KG1 (cell line): Measurements from ENCODE around the gene FZD2.
"Not testable (repeated sequence)": the region's sequence is repeated elsewhere in the genome, so short reads cannot be mapped to it uniquely, and the experiment has no call there.

Experiments used
- DNase-seq: peaks from one replicate; lab custom pipeline; 2025; lab: John Stamatoyannopoulos, UW

Gene FZD2

DNA sequence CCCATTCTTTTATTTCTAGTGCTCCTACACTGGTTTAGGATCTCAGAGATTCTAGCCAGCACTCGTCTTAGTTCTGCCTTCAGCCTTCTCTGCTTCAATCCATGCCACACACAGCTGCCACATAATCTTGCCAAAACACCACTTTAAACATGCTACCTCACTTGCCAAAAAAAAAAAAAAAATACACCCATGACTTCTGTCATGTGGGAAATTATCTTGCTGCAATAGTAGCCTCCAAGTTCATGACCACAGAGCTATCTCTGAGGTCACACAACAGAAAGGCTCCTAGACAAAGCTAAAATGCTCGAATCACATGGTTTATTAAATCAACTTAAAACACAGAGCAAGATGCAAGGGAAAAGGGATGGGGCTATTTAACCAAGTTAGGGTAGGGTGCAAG, 18.1 kb downstream of the FZD2 start:
- no peak for DNase-seq

GRCh38 chr17:44578947-44579346, 21.7 kb downstream of the FZD2 start:
- DNase-seq, result no peak

- no peak for DNase-seq
Measured at GRCh38 chr17:44581868-44582267, 24.6 kb downstream of the FZD2 start.

GRCh38 chr17:44584443-44584842, 27.2 kb downstream of the FZD2 start:
- no peak for DNase-seq

- DNase-seq, result no peak
Measured at GRCh38 chr17:44585315-44585714, 28.0 kb downstream of the FZD2 start.

- DNase-seq, result no peak
Measured at GRCh38 chr17:44587339-44587738, 30.1 kb downstream of the FZD2 start.

DNA sequence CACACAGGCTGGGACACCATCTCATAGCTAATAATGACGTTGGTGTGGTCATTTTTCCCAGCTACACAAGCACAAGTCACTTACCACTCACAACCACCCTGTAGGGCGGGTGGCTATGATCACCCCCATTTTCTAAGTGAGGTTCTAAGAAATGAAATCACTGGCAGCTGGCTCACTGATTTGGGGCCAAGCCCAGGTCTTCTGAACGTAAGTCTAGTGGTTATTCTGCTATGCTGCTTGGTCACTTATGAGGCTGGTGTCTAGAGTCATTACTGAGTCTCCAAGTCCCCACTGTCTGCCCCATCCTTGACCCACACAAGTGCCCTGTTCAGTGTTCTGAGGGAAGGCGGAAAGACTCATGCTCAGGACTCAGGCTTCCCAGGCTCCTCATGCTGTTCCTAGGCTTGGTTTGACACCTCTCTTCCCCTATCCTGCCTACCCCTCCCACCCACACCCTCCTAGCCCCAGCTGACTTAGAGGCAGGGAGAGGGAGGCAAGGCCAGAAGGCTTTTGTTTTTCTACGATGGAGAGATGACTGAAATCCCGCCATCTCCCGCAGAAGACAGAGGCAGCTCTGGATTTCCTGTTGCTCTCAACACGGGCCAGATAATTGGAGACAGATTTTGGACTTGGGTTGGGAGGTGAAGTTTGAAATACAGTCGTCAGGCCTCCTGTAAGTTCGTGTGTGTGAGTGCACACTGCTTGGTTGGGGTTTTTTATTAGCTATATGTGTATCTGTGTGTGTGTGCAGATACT, 32.2 kb downstream of the FZD2 start:
- DNase-seq, result no peak

DNA sequence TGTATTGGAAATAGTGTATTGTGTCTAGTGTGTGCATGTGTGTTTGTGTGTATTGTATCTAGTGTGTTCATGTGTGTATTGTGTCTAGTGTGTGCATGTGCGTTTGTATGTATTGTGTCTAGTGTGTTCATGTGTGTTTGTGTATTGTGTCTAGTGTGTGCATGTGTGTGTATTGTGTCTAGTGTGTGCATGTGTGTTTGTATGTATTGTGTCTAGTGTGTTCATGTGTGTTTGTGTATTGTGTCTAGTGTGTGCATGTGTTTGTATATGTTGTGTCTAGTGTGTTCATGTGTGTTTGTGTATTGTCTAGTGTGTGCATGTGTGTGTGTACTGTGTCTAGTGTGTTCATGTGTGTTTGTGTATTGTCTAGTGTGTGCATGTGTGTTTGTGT, 32.8 kb downstream of the FZD2 start:
- not testable (repeated sequence) for DNase-seq

- not testable (repeated sequence) for DNase-seq
Measured at GRCh38 chr17:44590762-44591161, 33.5 kb downstream of the FZD2 start.

DNA sequence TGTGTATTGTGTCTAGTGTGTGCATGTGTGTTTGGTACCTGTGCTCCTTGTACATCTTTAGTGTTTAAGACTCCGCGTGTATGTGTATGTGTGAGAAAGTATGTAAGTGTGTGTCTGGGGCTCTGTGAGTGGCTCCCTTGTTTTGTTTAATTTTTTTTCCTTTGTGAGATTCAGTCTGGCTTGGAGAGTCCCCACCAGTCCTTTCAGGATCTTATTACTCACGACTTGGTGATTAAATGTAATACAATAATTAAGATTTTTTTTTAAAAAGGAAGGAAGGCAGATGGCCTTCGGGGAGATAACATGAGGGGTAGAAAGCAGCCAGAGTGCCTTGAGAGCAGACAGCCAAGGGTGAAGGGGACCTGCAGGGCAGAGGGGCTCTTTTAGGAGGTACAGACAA, 33.9 kb downstream of the FZD2 start:
- no peak for DNase-seq

DNA sequence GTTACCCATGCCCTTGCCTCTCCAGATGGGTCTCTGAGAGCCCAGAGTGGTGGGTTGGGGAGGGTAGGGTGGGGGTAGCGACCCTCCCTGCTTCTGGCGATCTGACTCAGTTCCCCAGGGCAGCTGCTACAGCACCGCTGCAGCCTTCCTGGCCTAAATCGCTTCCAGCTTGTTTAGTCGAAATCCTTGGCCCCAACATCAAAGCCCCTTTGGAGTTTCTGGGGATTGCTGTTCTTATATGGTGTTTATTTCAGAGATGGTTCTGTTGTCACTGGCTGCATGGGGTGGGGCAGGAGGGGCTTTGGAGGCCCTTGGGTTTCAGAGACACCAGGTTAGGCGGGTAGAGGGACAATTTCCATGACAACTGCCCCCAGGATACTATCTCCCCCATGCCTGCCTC, 35.9 kb downstream of the FZD2 start:
- DNase-seq, result no peak

- DNase-seq, result no peak
Measured at GRCh38 chr17:44595216-44595775, 38.0 kb downstream of the FZD2 start.

DNA sequence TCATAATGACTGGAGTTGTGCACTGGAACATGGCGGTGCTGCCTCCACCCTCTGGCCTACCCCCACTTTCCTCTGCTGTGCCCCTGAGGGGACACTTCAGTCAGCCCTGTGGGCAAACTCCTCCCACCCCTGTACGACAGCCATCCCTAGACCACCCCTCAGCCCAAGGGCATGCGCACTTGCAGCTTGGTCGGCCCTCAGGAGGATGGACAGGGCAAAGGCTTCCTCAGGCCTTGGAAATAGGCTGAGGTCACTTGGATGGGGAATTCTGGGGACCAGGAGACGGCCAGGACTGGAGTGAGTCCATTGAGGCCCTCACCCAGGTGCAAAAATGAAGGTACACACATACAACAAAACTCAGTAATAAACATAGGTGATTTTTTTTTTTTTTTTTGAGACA, 41.0 kb downstream of the FZD2 start:
- DNase-seq, result no peak

GRCh38 chr17:44598932-44599297, 41.6 kb downstream of the FZD2 start:
- no peak for DNase-seq

DNA sequence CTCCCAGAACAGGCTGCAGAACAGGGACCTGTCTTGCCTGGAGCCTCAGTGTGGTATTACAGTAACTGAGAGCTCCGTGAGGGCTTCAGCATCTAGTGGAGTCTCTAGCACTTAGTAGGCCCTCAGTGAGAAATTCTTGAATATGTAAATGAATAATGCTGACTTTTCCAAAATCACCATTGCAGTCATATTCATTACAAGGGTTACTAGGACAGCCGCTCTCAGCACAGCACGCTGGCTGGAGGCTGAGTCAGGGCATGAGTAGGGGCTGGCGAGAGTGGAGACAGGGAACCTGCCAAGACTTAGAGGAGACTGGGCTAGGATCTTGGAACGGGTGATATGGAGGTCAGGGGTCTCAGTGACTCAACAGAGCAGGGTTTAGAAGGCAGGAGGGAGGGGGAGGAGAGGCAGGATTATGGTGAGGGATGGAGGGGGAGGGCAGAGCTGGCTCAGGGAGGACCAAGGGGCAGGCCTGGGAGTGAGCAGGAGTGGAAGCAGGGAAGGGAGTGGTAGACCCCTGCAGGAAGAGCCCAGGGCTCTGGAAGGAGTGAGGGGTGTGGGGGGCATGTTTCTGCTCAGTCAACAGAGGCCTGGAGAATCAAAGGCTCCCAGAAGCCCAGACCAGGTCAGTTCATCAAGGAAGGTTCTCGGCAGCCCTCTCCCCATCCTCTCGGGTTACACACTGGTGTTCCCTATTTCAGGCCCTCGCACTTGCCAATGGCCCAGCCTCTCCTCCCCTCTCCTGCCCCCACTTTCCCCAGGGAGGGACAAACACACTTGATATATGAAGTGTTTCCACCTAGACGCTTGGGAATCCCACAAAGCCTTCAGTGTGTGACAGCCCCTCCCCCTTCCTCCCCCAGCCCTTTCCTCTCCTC, 42.3 kb downstream of the FZD2 start:
- DNase-seq, result no peak

DNA sequence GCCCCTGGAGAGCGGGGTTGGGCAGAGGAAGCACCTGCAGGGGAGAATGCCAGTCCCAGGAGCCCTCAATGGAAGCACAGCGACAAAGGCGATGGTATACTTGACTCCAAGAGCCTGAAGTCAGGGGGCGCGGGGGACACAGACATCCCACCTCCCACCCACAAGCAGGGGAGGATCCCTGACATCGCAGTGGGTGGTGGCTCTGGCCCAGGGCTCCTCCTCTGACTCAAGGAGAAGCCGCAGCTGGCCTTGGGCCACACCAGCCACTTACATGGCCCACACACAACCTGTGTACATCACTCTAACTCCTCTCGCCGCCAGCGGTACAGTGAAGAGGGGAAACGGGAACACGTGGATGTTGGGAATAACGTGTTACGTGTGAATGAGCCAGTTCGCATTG, 44.3 kb downstream of the FZD2 start:
- DNase-seq, result no peak

- no peak for DNase-seq
Measured at GRCh38 chr17:44601973-44602372, 44.7 kb downstream of the FZD2 start.

GRCh38 chr17:44602390-44602789, 45.1 kb downstream of the FZD2 start:
- no peak for DNase-seq

GRCh38 chr17:44602970-44603369, 45.7 kb downstream of the FZD2 start:
- DNase-seq, result no peak

DNA sequence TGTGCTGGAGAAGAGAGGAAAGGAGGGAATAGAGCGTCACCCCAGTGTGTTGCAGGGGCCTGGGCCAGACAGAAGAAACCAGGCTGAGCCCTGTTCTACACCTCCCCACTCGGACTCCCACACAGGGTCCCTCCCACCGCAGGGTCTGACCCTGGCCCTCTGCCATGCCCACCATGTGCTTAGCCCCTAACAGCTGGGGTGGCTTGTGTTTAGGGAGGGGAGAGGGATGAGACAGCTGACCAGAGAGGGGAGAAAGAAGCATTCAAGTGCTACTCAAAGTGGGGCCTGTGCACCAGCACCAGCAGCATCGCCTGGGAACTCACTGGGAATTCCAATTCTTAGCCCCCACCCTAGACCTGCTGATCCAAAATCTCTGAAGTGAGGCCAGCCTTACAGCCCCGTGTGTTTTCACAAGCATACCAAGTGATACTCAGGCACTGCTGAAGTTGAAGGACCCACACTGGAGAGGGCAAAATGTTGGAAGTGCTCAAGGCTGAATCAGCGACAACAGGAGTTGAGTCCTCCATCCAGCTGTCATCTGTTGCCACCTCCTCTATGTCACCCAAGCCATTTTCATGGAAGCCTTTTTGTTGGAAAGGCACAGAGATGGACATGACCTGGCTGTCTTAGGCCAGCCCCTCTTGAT, 47.0 kb downstream of the FZD2 start:
- no peak for DNase-seq

DNA sequence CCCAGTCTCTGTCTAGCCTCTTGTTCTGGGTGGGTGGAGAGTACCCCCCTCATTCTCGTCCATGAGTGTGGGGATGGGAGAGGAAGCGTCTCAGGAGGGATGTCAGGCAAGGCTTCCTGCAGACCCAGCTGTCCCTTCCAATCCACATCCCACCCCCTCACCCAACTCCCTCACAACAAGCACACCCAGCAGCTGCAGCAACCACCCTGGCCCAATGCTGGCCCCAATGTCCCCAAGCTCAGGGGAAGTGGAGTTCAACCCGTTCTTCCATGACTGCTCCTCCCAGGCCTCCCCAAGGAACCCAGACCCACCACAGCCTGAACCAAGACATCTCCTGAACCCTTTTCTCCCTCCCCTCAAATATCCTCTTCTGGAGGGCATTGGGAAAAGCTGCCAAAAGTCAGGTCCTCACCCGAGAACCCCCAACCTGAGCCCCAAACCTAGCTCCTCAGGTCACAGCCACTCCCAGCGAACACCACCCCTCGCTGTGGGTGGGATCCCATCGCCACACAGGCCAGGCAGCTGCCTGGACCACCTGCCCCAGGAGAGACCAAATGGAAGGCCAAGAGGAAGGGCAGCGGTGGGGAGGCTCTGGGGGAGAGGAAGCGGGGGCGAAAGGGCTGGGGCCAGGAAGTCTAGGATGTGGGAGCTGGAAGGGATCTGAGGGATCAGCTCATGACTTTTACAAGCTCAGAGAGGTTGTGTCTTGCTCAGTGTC, 47.6 kb downstream of the FZD2 start:
- DNase-seq, result no peak

GRCh38 chr17:44606658-44607057, 49.4 kb downstream of the FZD2 start:
- no peak for DNase-seq
